HG02870 (cell line): ENCODE results near the gene EYA2.

ENCODE experiments used
- ATAC-seq: cut with Tn5 transposase; IDR thresholded peaks from one replicate; pipeline ENCODE4 v1.9.1; 2021; ENCODE audit warnings: mild to moderate bottlenecking, moderate library complexity; ENCODE audit not compliant: unreplicated experiment

EYA2 gene

GRCh38 chr20:46998477-46999240 is 104.0 kb downstream of the EYA2 start:
- ATAC-seq: no peak

- no peak for ATAC-seq
These were observed 105.3 kb downstream of the EYA2 start for GRCh38 chr20:46999801-47000465.

GRCh38 chr20:47003223-47003622 is 108.6 kb downstream of the EYA2 start:
- no peak for ATAC-seq

DNA sequence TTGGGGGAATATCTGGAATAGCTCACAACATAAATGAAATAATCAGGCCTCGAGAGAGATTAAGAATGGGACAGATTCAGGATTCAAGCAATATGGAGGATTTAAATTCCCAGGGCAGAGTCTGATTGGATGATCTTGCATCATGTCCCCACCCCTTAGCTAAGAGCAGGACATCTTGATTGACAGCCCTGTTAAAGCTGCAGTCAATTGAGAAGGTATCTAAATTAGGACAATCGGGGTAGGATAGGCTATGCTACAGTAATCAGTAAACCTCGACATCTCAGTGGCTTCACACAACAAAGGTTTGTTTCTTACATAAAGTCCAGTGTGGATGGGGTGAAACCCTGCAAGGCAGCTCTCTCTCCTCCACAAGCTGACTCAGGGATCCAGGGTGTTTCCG is 109.5 kb downstream of the EYA2 start:
- no peak for ATAC-seq

DNA sequence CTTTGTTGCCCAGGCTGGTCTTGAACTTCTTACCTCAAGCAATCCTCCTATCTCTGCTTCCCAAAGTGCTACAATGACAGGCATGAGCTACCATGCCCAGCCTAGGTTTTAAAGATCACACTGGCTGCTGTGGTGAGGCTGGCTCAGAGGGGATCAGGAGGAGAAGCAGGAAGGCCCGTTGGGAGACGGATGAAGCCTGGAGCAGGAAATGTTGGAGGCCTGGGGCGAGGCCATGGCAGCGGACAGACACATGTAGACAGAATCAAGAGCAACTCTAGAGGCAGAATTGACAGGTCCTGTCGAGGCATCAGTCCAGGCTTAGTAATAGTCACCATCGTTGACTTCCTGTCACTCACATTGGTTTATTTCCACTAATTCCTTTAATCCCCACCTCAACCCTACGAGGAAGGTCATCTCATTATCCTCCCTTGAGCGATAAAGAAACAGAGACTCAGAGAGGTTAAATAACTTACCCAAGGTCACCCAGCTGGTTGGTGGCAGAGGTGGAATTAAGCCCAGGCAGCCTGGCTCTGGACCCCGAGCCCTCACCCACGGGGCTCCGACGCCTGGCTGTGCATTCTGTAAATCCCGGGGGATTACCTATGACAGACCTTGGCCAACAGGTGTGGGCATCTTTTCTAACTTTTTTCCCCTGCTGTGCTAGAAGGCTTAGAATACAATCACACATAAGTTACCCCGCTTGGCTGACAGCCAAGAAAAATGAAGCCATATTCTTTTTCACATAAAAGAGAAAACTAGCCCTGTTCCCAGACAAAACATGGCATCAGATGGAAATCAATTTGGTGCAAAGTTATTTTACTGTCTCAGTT is 113.4 kb downstream of the EYA2 start:
- no peak for ATAC-seq

DNA sequence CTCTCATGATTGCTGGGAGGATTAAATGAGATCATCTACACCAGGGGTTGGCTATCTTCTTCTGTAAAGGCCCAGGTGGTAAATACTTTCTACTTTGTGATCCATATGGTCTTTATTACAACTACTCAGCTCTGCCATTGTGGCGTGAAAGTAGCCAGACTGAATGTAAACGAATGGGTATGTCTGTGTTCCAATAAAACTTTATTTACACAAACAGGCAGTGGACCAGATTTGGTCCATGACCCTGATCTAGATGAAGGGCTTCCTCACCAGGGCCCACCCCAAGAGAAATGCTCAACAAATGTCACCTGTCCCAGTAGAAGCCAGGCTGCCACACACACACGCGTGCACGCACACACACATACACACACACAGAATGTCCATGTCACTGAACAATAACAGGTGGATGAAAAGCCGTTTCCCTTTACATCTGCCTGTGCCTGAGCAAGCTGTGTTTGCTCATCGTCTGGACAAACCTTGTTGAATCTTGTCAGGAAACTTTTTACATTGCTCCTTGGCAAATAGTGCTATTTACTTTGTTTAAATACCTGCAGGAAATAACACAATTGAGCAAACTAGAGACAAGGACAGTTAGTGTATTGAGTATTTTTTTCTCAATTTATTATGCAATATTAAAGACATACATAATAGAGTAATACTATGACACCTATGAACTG is 114.3 kb downstream of the EYA2 start:
- no peak for ATAC-seq

- ATAC-seq: no peak
These were observed 115.1 kb downstream of the EYA2 start for GRCh38 chr20:47009784-47010183.

- no peak for ATAC-seq
These were observed 117.3 kb downstream of the EYA2 start for GRCh38 chr20:47011984-47012383.

GRCh38 chr20:47013606-47014005 is 119.0 kb downstream of the EYA2 start:
- ATAC-seq: no peak

DNA sequence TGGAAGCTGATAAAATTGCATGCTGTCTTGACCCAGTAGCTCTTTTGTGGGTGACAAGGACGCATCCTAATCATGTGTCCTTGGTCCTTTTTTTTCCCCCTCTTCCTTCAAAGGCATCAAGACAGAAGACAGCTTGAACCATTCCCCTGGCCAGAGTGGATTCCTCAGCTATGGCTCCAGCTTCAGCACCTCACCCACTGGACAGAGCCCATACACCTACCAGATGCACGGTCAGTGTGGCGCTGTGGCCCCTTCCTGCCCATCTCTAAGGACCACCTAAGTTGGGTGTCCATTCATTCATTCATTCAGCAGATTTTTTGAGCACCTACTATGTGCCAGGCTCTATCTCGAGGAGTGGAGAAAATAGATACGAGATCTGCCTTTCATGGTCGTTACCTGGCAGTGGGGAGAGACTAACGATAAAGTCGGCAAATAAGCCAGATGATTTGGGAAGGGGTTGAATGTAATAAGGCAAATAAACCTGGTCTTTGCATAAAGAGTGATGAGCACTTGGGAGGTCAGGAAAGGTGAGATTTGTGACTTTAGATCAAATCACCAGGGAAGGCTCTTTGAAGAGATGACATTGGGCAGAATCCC is 121.5 kb downstream of the EYA2 start:
- no peak for ATAC-seq

- ATAC-seq: no peak
These were observed 123.7 kb downstream of the EYA2 start for GRCh38 chr20:47018381-47018780.

DNA sequence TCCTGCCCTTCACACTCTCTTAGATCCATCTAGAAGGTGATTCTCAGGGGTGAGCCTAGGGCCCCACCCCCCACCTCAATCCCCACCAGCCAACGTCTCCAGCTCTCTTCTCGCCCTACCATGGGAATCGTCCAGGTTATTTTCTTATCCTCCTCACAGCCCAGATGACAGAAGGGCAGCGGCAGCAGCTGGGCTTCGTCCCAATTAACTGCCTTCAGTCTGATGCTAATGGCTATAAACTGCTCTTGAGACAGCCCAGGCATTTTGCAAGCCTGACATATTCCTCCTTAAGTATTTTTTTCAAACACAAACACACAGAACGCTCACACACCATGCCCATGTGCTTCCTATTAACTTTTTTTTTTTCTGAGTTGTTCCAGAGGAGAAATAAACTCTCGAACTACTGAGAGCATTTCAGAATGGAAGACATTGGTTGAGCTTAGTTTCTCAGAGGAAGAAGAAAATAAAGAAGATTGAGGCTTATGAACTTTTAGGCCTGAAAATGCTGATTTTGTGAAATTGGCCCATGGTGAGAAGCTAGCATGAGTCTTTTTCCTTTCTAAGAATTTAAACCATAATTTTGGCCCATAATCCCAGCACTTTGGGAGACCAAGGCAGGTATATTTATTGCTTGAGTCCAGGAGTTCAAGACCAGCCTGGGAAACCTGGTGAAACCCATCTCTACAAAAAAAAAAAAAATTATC is 124.6 kb downstream of the EYA2 start:
- ATAC-seq: no peak

DNA sequence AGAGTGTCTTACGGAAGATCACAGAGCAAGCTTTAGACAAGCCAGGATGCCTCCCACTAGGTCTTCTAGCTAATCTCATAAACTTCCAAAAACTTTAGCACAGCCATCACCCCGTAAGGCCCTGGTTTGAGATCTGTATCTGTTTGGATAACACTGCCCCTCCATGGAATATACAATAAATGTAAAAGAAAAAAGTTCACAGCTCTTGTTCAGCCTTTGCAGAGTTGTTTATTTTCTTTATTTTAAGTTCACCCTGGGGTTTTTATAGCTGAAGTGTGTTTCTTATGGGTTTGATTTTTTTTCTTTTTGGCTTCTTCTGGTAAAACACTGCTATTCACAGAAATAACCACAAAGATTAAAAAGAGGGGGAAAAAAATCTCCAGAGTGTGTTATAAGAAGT is 125.6 kb downstream of the EYA2 start:
- ATAC-seq: no peak

- ATAC-seq: no peak
These were observed 127.2 kb downstream of the EYA2 start for GRCh38 chr20:47021850-47022249.

DNA sequence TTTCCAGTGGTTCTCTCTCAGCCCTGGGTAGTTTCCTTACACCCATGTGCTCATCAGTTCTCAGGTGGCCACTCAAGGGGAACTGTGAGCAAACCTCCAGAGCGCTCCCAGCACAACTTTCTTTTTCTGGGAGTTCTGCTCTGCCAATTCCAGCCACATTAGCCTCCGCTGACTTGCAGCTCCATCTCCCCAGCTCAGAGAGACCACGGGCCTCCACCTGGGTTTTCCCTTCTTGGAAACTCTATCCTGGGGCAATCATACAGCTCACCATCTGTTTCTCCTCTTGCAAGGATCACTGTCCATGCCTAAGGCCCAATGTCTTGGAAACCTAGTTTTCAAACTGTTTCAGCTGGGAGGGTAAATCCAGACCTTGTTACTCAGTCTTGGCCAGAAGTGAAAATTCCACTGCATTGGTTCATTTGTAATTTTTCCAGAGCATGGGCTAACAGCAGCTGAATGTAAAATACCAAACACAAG is 129.9 kb downstream of the EYA2 start:
- no peak for ATAC-seq

DNA sequence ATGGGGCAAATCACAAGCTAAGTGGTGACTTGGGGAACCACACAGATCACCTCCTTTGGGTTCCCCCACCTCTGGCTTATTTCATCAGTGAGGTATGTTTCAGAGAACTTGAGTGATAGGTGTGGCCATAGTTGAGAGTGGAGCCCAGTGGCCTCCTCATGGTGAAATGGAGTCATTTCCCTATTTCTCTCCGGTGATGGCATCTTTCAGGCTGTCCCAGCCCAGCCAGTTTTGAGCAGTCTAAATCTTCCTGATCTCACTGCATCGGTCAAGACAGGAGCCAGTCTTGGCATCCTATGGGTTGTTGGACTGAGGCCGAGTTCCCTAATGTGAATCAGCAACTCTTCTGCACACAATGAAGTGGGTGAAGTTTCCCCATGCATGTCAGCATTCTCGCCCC is 132.4 kb downstream of the EYA2 start:
- no peak for ATAC-seq

- no peak for ATAC-seq
These were observed 132.8 kb downstream of the EYA2 start for GRCh38 chr20:47027456-47027855.

DNA sequence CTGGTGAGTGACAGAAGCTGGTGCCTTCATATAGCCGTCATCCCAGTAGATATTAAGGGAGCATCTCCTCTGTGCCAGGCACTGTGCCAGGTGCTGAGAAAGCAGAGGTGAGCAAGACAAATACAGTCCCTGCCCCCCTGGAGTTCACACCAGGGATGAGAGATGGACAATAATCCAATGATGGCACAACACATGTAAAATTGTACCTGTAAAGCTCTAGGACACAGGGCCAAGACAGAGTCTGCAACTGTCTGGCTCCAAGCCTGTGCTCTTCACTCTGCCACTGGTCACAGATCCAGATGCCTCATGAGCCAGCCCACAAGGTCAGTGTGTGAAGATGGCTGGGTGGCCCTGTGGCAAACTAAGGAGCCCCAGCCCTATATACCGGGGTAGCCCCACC is 133.8 kb downstream of the EYA2 start:
- no peak for ATAC-seq

- ATAC-seq: no peak
These were observed 135.2 kb downstream of the EYA2 start for GRCh38 chr20:47029845-47030244.

DNA sequence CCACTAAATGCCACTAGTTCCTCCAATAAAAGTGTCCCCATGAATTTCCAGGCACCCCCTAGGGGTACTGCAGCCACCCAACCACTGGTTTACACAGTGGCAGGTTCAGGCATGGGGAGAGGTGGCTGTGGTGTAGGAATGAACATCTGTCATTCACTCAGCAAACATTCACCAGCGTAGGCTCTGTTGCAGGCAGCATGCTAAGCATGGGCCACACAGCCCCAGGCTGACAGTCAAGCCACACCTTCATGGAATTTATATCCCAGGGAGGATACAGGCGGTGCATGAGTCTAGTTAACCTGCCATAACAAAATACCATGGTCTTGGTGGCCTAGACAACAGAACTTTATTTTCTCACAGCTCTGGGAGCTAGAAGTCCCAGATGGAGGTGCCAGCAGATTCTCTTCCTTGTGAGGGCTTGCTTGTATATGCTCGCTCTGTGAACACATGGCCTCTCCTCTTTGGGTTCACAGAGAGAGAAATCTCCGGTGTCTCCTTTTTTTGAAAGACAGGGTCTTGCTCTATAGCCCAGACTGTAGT is 135.7 kb downstream of the EYA2 start:
- ATAC-seq: no peak
